D721Med (cell line): ENCODE data around the gene ERCC1.

ENCODE experiments used
- DNase-seq: peaks from one replicate; pipeline ENCODE4 v3.0.0; 2011; ENCODE audit warnings: low spot score; ENCODE audit not compliant: insufficient read length
- FAIRE-seq: peaks from 2 replicates; lab custom pipeline; 2011; peaks lifted over from hg19 to GRCh38; lab: Jason Lieb, UNC
- TF ChIP-seq, protein P1 (sequence below): IDR thresholded peaks from 2 replicates; pipeline ENCODE4 v1.5.1; 2012; ENCODE audit warnings: mild to moderate bottlenecking, control low read depth; ENCODE audit not compliant: insufficient read depth; ENCODE audit errors: missing control alignments

The ERCC1 gene

GRCh38 chr19:45395821-45396617 is 27.7 kb downstream of the ERCC1 start:
- no peak for DNase-seq
- TF ChIP-seq, protein P1, sequence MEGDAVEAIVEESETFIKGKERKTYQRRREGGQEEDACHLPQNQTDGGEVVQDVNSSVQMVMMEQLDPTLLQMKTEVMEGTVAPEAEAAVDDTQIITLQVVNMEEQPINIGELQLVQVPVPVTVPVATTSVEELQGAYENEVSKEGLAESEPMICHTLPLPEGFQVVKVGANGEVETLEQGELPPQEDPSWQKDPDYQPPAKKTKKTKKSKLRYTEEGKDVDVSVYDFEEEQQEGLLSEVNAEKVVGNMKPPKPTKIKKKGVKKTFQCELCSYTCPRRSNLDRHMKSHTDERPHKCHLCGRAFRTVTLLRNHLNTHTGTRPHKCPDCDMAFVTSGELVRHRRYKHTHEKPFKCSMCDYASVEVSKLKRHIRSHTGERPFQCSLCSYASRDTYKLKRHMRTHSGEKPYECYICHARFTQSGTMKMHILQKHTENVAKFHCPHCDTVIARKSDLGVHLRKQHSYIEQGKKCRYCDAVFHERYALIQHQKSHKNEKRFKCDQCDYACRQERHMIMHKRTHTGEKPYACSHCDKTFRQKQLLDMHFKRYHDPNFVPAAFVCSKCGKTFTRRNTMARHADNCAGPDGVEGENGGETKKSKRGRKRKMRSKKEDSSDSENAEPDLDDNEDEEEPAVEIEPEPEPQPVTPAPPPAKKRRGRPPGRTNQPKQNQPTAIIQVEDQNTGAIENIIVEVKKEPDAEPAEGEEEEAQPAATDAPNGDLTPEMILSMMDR = no peak
- FAIRE-seq = no peak

- no peak for DNase-seq
- TF ChIP-seq, protein P1 = no peak
- FAIRE-seq = no peak
Observed at GRCh38 chr19:45391871-45392665, 31.6 kb downstream of the ERCC1 start.

- FAIRE-seq = no peak
- TF ChIP-seq, protein P1 = no peak
- DNase-seq = no peak
Observed at GRCh38 chr19:45391346-45391745, 32.4 kb downstream of the ERCC1 start.

- TF ChIP-seq, protein P1 = no peak
- no peak for FAIRE-seq
Observed at GRCh38 chr19:45385392-45386221, 38.1 kb downstream of the ERCC1 start.

DNA sequence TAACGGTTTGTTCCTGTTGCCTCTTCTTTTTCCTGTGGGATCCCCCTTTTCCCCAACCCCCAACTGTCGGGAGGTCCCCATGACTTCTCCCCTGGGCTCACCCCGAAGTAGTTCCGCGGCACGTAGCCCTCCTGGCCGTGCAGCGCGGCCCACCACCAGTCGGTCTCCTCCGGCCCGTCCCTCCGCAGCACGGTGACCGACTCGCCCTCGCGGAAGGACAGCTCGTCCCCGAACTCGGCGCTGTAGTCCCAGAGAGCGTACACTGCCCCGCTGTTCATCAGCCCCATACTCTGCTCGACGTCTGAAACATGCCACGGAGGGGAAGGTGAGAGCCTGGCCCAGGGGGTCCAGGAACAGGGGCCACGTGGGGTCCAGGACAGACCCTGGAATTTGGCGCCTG is 41.3 kb downstream of the ERCC1 start:
- FAIRE-seq (no peak), DNase-seq (no peak)
- TF ChIP-seq, protein P1 = no peak

More at GRCh38 chr19:45385392-45386221, 38.1 kb downstream of the ERCC1 start:
- no peak for DNase-seq

DNA sequence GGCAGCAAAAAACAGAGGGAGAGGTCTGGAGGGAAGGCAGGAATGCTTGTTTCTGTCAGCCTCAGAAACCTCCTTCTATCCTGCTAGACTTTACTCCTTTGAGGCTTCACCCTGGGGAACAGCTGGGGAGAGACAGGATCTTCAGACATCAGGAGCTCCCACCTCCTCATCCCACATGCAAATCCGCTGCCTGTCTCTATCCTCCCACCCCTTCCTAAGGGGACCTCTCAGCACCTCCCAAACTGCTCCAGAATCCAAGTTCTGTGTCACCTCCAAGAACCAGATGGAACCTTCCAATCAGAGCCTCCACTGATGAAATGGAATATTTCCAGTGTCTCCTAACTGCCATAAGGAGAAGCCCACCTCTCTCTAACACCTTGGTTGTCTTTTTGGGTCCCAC is 43.6 kb downstream of the ERCC1 start:
- no peak for DNase-seq
- TF ChIP-seq, protein P1 = no peak
- FAIRE-seq = no peak
